Measurements from ENCODE around the gene PCBP3. TPM values are rescaled to one million over a fixed set of nuclear protein-coding genes. Genes with fewer than 3 reads are reported as not detected.

PCBP3 gene
- total and polyA plus RNA-seq, 10 of the 15 experiments (the other 5 are each of a cell fraction or from before 2014, with no cell fraction given): 0.09 to 1.3 (median 0.46) TPM; not detected in 3

DNA sequence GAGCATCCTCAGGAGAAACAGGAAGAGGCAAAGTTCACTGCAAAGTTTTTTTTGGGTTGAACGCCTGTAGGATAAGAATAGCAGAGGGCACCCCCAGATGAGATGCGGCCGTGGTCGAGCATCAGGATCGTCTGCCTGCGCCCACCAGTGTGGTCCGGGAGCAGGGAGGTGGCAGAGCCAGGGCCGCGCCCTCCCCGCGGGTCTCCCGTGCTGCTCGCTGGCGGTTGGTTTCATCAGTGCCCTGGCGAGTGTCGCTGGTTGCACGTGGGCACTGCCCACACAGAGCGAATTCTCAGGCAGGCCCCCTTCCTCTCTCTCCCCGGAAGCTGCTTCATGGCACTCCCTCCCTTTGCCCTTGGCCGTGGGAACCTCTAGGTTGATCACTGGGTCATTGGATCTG is 120.0 kb downstream of the PCBP3 start:
- DNase-seq (ENCODE audit: low read depth, low spot score) (no peak), ATAC-seq (no peak), FAIRE-seq (no peak)
- ChIA-PET SMC1A (ENCODE audit: uncharacterized antibody, unreplicated experiment) (interaction anchor here (0.6 to 1.0 kb wide), 3 partner anchors 18 to 33 kb away, joined by 3 read pairs; no protein-coding TSS in a partner anchor), CTCF (interaction anchor here (0.6 kb wide), 2 partner anchors 1404 to 1709 kb away, joined by 3 read pairs; no protein-coding TSS in a partner anchor), RAD21 (ENCODE audit: unreplicated experiment) (interaction anchor here (1.6 kb wide), 1 partner anchor 207 kb away, joined by 5 read pairs; no protein-coding TSS in a partner anchor), POLR2A (interaction anchor here (0.6 to 0.7 kb wide), 2 partner anchors 18 to 56 kb away, joined by 3 to 4 read pairs; no protein-coding TSS in a partner anchor)
- intact Hi-C loops (cut with micrococcal nuclease; ENCODE audit: unreplicated experiment): no loop called here
- 79% methylated on average over 20 of the region's 20 CpGs for WGBS (ENCODE audit: insufficient coverage, insufficient replicate concordance, low lambda C conversion rate, missing lambda C conversion rate)
- H2AFZ ChIP-seq (ENCODE audit: control insufficient read depth, low read depth, low read length): no peak overlapping the region
- no peaks in the 10 kb centered on the region for H4K20me1 ChIP-seq (ENCODE audit: control insufficient read depth, insufficient read depth)
- BruUV-seq (replicated peaks): no TSS peak
- no peak overlapping the region for H3K4me3 ChIP-seq
- no peak overlapping the region for H3K9ac ChIP-seq (ENCODE audit: control insufficient read depth, insufficient read depth, low read length)
- in situ Hi-C loops (cut with MboI): no loop called here
- no peaks in the 10 kb centered on the region for H3K36me3 ChIP-seq (ENCODE audit: control insufficient read depth in 2 of 2, insufficient read depth in 2 of 2, low read length in 1 of 2)
- H3K4me2 ChIP-seq (ENCODE audit: control insufficient read depth, insufficient read depth): no peak overlapping the region
- H3K9me3 ChIP-seq (replicated peaks; ENCODE audit: control insufficient read depth, insufficient read depth, low read length): no peaks in the 10 kb centered on the region
- H3K27ac ChIP-seq (ENCODE audit: control insufficient read depth, insufficient read depth): no peak overlapping the region
- H3K27me3 ChIP-seq (replicated peaks in 1 of 2; ENCODE audit: control insufficient read depth in 2 of 2, insufficient read depth in 2 of 2, low read length in 1 of 2): no peaks in the 10 kb centered on the region
- no peaks in the 10 kb centered on the region for H3K4me1 ChIP-seq (ENCODE audit: control insufficient read depth, insufficient read depth, low read length)
- H3K79me2 ChIP-seq (ENCODE audit: control insufficient read depth, insufficient read depth, low read length): no peaks in the 10 kb centered on the region
- TF ChIP-seq EED (IDR thresholded peaks at IDR 0.05; ENCODE audit: low read depth) (no peak), FOXM1 (IDR thresholded peaks at IDR 0.05; ENCODE audit: low read depth, low read length) (no peak), ASH2L (IDR thresholded peaks at IDR 0.05; ENCODE audit: borderline replicate concordance, low read depth) (no peak), CREB1 (IDR thresholded peaks at IDR 0.05; ENCODE audit: low read depth) (no peak), CBX5 (IDR thresholded peaks at IDR 0.05; ENCODE audit: low read depth) (no peak), NBN (IDR thresholded peaks at IDR 0.05) (no peak), SP1 (IDR thresholded peaks at IDR 0.05; ENCODE audit: low read depth, low read length) (no peak), NR2C2 (IDR thresholded peaks at IDR 0.05; ENCODE audit: borderline replicate concordance, control insufficient read depth, insufficient read length, low read depth) (no peak), RAD51 (IDR thresholded peaks at IDR 0.05) (no peak), SMARCA5 (IDR thresholded peaks at IDR 0.05) (no peak), EZH2 (IDR thresholded peaks at IDR 0.05; ENCODE audit: borderline replicate concordance, control insufficient read depth, low read depth, low read length) (no peak), BACH1 (IDR thresholded peaks at IDR 0.05; ENCODE audit: borderline replicate concordance) (no peak), EGR1 (IDR thresholded peaks at IDR 0.05; ENCODE audit: borderline replicate concordance in 1 of 2, low read depth in 2 of 2, low read length in 2 of 2) (no peak), POLR2AphosphoS5 (IDR thresholded peaks at IDR 0.05; ENCODE audit: low read length) (no peak)
- TF ChIP-seq, protein P1, sequence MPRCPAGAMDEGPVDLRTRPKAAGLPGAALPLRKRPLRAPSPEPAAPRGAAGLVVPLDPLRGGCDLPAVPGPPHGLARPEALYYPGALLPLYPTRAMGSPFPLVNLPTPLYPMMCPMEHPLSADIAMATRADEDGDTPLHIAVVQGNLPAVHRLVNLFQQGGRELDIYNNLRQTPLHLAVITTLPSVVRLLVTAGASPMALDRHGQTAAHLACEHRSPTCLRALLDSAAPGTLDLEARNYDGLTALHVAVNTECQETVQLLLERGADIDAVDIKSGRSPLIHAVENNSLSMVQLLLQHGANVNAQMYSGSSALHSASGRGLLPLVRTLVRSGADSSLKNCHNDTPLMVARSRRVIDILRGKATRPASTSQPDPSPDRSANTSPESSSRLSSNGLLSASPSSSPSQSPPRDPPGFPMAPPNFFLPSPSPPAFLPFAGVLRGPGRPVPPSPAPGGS (IDR thresholded peaks at IDR 0.05; ENCODE audit: borderline replicate concordance, insufficient read depth, low read depth, low read length, poor library complexity, severe bottlenecking): no peak
- TF ChIP-seq, protein P2, sequence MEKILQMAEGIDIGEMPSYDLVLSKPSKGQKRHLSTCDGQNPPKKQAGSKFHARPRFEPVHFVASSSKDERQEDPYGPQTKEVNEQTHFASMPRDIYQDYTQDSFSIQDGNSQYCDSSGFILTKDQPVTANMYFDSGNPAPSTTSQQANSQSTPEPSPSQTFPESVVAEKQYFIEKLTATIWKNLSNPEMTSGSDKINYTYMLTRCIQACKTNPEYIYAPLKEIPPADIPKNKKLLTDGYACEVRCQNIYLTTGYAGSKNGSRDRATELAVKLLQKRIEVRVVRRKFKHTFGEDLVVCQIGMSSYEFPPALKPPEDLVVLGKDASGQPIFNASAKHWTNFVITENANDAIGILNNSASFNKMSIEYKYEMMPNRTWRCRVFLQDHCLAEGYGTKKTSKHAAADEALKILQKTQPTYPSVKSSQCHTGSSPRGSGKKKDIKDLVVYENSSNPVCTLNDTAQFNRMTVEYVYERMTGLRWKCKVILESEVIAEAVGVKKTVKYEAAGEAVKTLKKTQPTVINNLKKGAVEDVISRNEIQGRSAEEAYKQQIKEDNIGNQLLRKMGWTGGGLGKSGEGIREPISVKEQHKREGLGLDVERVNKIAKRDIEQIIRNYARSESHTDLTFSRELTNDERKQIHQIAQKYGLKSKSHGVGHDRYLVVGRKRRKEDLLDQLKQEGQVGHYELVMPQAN (conservative IDR thresholded peaks at IDR 0.05): no peak
- TF ChIP-seq, protein P3, sequence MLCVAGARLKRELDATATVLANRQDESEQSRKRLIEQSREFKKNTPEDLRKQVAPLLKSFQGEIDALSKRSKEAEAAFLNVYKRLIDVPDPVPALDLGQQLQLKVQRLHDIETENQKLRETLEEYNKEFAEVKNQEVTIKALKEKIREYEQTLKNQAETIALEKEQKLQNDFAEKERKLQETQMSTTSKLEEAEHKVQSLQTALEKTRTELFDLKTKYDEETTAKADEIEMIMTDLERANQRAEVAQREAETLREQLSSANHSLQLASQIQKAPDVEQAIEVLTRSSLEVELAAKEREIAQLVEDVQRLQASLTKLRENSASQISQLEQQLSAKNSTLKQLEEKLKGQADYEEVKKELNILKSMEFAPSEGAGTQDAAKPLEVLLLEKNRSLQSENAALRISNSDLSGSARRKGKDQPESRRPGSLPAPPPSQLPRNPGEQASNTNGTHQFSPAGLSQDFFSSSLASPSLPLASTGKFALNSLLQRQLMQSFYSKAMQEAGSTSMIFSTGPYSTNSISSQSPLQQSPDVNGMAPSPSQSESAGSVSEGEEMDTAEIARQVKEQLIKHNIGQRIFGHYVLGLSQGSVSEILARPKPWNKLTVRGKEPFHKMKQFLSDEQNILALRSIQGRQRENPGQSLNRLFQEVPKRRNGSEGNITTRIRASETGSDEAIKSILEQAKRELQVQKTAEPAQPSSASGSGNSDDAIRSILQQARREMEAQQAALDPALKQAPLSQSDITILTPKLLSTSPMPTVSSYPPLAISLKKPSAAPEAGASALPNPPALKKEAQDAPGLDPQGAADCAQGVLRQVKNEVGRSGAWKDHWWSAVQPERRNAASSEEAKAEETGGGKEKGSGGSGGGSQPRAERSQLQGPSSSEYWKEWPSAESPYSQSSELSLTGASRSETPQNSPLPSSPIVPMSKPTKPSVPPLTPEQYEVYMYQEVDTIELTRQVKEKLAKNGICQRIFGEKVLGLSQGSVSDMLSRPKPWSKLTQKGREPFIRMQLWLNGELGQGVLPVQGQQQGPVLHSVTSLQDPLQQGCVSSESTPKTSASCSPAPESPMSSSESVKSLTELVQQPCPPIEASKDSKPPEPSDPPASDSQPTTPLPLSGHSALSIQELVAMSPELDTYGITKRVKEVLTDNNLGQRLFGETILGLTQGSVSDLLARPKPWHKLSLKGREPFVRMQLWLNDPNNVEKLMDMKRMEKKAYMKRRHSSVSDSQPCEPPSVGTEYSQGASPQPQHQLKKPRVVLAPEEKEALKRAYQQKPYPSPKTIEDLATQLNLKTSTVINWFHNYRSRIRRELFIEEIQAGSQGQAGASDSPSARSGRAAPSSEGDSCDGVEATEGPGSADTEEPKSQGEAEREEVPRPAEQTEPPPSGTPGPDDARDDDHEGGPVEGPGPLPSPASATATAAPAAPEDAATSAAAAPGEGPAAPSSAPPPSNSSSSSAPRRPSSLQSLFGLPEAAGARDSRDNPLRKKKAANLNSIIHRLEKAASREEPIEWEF (IDR thresholded peaks at IDR 0.05; ENCODE audit: insufficient replicate concordance, low read depth, low read length): no peak

Data from GM12878 (cell line).